Fibroblast of the conjunctiva (primary cell): ENCODE measurements around the gene ANO1.
A peak's percentile ranks its signal among the peaks of the same experiment; 100 is the strongest.
"Not testable (repeated sequence)": the region's sequence is repeated elsewhere in the genome, so short reads cannot be mapped to it uniquely, and the experiment has no call there.

ENCODE experiments used
- DNase-seq: peaks from one replicate; pipeline ENCODE4 v3.0.0-alpha.2; 2010; ENCODE audit warnings: low read depth

ANO1 gene

DNA sequence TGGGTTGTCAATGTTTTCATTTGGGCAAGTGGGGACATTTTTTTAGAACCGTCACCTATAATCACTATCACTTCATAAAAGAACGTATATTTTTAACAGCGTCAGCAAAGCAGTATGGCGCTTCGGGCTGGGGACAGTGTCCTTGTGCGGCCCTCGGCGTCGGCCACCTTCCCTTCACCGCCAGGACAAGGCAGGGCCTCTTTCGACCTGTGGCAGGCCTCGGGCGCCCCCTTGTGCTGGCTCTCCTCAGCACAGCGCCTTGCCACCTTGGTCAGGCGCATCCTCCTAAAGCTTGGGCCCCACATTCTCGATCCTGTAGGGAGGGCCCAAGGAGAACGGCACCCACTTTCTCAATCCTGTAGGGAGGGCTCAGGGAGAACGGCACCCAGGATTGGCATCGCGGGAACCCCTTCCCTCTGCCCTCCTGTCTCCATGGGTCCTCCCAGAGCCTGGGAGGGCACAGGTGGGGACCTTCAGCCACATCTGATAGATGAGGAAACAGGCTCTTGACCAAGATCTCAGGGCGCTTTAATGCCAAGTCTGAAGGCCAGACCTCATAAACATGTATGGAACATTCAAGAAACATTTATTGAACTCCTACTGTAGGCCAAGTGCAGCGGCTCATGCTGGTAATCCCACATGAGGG lies 113.5 kb downstream of the ANO1 start:
- no peak for DNase-seq

GRCh38 chr11:70192666-70193410 lies 114.7 kb downstream of the ANO1 start:
- DNase-seq = no peak

DNA sequence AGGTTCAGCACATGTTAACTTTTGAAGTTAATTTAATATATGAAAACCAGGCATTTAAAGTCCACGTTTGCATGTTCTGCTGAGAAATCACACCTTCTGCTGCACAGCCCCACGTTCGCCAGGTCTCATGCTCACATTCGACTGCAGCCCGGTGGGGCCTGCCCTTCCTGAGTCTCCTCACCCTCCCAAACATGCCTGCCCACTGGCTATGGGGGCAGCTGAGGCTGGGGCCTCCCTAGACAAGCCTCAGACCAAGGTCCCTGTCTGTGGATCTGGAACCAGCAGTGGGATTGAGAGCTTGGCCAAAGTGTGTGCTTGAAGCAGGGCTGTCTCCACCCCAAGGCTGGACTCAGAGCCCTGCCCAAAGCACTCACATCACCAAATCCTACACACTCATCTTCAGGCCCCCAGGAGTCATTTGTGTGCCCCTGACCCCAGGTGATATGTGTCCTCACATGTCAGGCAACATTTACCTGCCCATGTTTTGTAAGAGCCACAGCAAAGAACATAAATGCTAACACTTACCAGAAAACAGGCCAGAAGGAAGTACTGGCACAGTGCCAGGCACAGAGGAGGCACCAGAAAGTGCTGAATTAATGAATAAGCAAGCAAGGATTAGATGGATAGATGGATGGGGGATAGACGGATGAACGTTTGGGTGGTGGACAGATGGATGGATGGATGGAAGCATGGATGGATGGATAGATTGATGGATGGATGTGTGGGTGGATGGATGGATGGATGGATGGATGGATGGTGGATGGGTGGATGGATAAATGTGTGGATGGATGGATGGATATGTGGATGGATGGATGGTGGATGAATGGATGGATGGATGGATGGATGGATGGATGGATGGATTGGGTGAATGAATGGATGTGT lies 115.5 kb downstream of the ANO1 start:
- no peak for DNase-seq

- DNase-seq = no peak
These were observed 117.0 kb downstream of the ANO1 start for GRCh38 chr11:70194792-70195791.

DNA sequence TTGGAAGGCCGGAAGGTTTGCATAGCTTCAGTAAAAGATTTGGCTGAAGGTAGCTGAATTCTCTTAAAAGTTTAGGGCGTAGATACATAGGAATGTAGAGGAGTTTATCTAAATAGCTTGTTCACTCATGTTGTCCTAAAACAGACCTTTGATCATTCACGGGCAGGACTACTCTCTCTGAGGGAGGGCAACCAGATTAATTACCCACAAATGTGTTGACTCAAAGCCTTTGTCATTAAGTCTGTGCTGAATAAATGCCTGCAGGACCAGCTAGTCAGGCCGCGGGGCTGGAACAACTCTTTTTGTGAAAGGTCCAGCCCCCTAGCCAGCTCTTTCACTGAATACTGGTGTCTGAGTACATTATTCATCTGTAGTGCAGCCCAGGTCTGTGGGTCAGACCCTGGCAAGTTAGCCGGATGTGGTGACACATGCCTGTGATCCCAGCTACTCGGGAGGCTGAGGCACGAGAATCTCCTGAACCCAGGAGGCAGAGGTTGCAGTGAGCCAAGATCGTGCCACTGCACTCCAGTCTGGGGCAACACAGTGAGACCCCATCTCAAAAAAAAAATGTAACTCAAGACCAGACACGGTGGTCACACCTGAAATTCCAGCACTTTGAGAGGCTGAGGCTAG lies 122.2 kb downstream of the ANO1 start:
- DNase-seq = no peak

DNA sequence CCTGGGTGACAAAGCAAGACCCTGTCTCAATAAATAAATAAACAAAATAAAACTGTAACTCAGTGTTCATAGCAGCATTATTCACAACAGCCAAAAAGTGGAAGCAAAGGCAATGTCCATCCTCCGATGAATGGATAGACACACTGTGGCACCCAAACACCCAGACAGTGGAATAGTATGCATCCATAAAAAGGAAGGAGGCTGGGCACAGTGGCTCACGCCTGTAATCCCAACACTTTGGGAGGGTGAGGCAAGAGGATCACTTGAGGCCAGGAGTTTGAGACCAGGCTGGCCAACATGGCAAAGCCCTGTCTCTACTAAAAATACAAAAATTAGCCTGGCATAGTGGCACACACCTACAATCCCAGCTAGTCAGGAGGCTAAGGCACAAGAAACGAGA lies 122.9 kb downstream of the ANO1 start:
- DNase-seq = not testable (repeated sequence)

DNA sequence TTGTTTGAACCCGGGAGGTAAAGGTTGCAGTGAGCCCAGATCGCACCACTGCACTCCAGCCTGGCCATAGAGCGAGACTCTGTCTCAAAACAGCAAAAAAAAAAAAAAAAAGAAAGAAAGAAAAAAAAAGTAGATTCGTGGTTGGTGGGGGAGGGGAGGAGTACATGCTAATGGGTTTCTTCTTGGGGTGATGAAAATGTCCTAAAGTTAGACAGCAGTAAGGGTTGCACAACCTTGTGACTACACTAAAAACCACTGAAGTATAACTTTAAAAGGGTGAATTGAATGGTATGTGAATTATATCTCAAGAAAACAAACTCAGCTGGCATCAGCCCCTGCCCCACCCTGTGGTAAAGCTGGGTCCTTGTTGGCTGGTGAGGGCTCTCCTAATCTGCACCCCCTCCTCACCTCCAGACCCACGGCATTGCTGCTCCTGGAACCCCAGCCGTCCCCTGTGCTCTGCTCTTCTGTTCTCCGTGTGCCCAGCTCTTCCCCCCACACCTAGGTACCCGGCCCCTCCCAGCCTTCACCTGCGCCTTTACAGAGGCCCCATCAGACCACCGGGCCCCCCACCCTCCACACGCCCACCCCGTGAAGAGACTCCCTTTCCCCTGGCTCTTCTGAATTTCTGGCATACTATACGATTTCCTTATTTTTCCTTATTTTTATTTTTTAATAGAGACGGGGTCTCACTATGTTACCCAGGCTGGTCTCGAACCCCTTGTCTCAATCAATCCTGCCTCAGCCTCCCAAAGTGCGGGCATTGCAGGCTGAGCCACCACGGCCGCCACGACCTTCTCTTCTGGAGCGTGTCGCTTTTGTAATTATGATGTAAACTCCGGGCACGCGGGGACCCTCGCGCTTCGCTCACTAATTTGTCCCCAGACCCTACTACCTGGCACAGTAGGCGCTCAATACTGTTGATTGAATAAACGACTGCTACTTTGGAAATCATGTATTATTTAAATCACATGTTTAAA lies 124.1 kb downstream of the ANO1 start:
- DNase-seq = no peak

DNA sequence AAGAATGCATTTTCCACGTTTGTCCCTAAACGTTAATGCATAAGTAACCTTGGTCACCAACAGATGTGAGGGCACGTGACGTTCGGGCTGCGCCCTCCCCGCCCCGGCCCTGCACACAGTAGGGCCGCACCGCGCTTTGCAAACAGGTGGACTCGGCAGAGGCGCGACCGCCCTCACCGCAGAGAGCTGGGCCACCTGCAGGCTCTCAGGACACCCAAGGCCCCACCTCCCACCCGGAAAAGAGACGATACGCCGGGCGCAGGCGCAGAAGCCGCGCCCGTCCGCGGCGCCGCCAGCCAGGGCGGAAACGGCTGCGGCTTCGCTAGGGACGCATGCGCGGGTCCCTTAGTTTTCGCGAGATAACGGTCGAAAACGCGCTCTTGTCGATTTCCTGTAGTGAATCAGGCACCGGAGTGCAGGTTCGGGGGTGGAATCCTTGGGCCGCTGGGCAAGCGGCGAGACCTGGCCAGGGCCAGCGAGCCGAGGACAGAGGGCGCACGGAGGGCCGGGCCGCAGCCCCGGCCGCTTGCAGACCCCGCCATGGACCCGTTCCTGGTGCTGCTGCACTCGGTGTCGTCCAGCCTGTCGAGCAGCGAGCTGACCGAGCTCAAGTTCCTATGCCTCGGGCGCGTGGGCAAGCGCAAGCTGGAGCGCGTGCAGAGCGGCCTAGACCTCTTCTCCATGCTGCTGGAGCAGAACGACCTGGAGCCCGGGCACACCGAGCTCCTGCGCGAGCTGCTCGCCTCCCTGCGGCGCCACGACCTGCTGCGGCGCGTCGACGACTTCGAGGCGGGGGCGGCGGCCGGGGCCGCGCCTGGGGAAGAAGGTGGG lies 125.0 kb downstream of the ANO1 start, which contains the start of gene FADD:
TSS of gene FADD (plus strand) at position 377 of the 831 bp plus-strand sequence. CDS start at position 541, 164 bp downstream.
- peak; percentile 78 for DNase-seq

- DNase-seq = peak; percentile 57
These were observed 125.8 kb downstream of the ANO1 start for GRCh38 chr11:70203751-70204465.

DNA sequence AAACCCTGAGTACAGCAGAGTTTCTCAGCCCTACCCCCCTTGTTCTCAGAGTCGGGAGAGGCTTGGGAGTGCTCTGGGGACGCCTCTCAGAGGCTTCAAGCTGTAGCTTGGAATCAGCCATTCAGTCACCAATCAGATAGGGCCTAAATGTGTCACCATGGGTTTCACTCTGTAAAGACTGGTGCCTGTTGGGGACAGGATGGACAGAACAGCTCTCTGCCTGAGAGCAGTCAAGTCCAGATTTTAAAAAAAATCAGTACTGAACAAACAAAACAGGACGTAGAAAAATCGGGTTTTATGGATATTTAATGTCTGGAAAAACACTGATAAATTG lies 126.3 kb downstream of the ANO1 start:
- DNase-seq = no peak

DNA sequence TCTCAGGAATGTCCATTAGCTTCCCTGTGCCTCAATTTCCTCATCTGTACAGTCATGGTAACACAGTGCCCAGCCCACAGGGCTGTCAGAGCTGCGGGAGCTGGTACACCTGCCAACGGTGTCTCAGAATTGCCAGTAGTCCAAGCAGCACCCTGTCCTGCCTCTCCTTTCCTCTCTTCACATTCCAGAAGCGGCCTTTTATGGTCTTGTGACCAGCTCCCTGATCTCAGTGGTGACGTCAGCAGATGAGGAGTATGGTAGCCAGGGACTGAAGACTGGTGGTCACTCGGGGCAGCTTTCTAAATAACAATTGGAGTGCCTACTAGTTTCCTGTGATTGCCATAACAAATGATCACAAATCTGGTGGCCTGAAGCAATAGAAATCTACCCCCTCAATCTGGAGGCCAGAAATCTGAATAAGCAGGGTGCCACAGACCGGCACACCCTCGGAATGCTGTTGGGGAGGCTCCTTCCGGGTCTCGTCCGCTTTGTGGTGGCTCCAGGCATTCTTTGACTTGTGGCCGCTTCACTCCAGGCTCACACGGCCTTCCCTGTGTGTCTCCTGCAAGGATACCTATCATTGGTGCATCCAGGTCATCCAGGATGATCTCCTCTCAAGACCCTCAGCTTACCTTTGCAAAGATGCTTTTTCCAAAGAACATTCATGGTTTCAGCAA lies 127.1 kb downstream of the ANO1 start:
- no peak for DNase-seq

GRCh38 chr11:70205766-70206165 lies 127.6 kb downstream of the ANO1 start:
- DNase-seq = no peak

DNA sequence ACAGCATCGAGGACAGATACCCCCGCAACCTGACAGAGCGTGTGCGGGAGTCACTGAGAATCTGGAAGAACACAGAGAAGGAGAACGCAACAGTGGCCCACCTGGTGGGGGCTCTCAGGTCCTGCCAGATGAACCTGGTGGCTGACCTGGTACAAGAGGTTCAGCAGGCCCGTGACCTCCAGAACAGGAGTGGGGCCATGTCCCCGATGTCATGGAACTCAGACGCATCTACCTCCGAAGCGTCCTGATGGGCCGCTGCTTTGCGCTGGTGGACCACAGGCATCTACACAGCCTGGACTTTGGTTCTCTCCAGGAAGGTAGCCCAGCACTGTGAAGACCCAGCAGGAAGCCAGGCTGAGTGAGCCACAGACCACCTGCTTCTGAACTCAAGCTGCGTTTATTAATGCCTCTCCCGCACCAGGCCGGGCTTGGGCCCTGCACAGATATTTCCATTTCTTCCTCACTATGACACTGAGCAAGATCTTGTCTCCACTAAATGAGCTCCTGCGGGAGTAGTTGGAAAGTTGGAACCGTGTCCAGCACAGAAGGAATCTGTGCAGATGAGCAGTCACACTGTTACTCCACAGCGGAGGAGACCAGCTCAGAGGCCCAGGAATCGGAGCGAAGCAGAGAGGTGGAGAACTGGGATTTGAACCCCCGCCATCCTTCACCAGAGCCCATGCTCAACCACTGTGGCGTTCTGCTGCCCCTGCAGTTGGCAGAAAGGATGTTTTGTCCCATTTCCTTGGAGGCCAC lies 128.3 kb downstream of the ANO1 start:
- DNase-seq = no peak

DNA sequence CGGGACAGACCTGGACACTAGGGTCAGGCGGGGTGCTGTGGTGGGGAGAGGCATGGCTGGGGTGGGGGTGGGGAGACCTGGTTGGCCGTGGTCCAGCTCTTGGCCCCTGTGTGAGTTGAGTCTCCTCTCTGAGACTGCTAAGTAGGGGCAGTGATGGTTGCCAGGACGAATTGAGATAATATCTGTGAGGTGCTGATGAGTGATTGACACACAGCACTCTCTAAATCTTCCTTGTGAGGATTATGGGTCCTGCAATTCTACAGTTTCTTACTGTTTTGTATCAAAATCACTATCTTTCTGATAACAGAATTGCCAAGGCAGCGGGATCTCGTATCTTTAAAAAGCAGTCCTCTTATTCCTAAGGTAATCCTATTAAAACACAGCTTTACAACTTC lies 128.9 kb downstream of the ANO1 start:
- no peak for DNase-seq

GRCh38 chr11:70207531-70208131 lies 129.5 kb downstream of the ANO1 start:
- DNase-seq = no peak

DNA sequence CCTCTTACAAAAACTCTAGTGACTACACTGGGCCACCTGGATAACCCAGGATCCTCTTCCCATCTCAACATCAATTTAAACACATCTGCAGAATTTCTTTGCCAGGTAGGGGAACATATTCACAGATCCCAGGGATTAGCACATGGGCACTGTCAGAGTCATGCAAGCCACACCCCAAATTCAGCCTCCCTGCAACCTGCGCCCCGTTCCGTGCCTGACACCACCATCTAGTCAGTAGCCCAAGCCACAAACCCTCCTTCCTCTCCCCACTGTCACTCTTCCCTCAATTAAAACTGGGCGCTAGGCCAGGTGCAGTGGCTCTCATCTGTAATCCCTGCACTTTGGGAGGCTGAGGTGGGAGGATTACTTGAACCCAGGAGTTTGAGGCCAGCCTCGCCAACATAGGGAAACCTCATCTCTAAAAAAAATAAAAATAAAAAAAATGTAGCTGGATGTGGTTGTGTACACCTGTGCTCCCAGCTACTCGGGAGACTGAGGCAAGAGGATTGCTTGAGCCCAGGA lies 131.3 kb downstream of the ANO1 start:
- no peak for DNase-seq
